Testis (tissue), 3 donors: ENCODE results near the gene NRTN. TPM values are rescaled to one million over a fixed set of nuclear protein-coding genes. Genes with fewer than 3 reads are reported as not detected.

ENCODE experiments used
- DNase-seq: peaks from one replicate; pipeline ENCODE4 v3.0.0-alpha.2; 2019
- H3K27ac ChIP-seq, 2 donors: fragments of 200-600 bp; sonication (generic); one replicate each; pipeline ENCODE4 v1.5.1; 2019
- H3K27me3 ChIP-seq: fragments of 200-600 bp; sonication (generic); one replicate; pipeline ENCODE4 v1.5.1; 2019
- H3K36me3 ChIP-seq: fragments of 200-600 bp; sonication (generic); one replicate; pipeline ENCODE4 v1.5.1; 2017; ENCODE audit warnings: low read depth; ENCODE audit errors: missing control alignments
- H3K4me1 ChIP-seq: fragments of 200-600 bp; sonication (generic); one replicate; pipeline ENCODE4 v1.5.1; 2019
- H3K4me3 ChIP-seq, 2 donors: fragments of 200-600 bp; sonication (generic); one replicate each; pipeline ENCODE4 v1.5.1; 2017 to 2019
- H3K9me3 ChIP-seq: fragments of 200-600 bp; sonication (generic); one replicate; pipeline ENCODE4 v1.5.1; 2017
- POLR2A ChIP-seq: fragments of 450-650 bp; IDR thresholded peaks from one replicate; pipeline ENCODE4 v1.6.1; 2017; ENCODE audit warnings: antibody characterized with exemption, mild to moderate bottlenecking, moderate library complexity
- WGBS, 2 donors: methylation state at CpG; one replicate each; pipeline ENCODE4 v1.1.5; 2018; 5-methylcytosine and 5-hydroxymethylcytosine counted together
- intact Hi-C: fragments of 100-400 bp; cut with DNase I; formaldehyde crosslinking; loops from one replicate; pipeline ENCODE4 v1.15.1; 2023; ENCODE audit warnings: low total_unique reads
- polyA plus RNA-seq: library from polyadenylated mRNA; stranded (reverse); fragments of 350-450 nt; fragmentation: Illumina TruSeq; extraction: RNeasy Lipid Tissue Mini Kit (QIAGEN cat#74804); gene quantifications from one replicate; pipeline ENCODE4 v1.2.3, GENCODE V29; 2014; ENCODE audit warnings: low read depth, low replicate concordance; ENCODE audit not compliant: insufficient read depth
- total RNA-seq, 2 donors: library from RNA; depleted of rRNA; stranded (reverse); fragments of >200 nt; gene quantifications; one replicate each; pipeline ENCODE4 v1.2.3, GENCODE V29; 2016
- TF ChIP-seq, protein P1 (sequence below), 3 experiments: fragments of 450-650 bp in 2 of 3; fragments of 200-600 bp in 1 of 3; sonication (generic) in 1 of 3; IDR thresholded peaks; one replicate each; pipeline ENCODE4 v1.5.1; 2016 to 2019; ENCODE audit warnings: antibody characterized with exemption in 3 of 3, mild to moderate bottlenecking in 2 of 3, moderate library complexity in 1 of 3

NRTN gene
- total and polyA plus RNA-seq, 3 donors from 2014 or later: 1.7 to 13.5 (median 6.5) TPM

DNA sequence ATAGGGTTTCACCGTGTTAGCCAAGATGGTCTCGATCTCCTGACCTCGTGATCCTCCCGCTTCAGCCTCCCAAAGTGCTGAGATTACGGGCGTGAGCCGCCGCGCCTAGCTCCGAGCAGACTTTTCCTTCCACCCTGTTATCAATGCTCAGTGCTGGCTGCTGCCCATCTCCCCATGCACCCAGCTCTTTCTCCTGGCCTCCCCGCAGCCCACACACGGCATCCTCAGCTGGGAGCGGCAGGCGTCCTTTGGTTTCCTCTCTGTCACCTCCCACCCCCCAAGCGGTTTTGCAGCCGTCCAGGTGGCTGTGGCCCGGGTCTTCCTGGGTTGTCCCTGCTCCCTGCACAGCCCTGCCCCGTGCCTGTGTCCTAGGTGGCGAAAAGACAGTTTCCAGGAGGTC is 32.5 kb upstream of the NRTN start:
- intact Hi-C loops: no loop called here

DNA sequence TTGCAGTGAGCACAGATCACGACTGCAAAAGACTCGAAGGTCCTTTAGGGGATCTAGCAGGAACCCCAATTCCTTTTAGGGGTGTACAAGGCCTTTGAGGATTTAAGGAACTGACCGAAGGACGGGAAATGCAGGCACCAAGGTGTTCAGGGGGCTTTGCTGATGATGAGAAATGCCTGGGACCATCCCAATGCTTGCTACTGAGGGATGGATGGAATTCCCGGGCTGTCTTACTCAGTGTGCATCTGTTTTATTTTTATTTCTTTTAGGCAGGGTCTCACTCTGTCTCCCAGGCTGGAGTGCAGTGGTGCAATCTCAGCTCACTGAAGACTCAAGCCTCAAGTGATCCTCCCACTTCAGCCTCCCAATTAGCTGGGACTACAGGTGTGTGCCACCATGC is 31.6 kb upstream of the NRTN start:
- Histone ChIP-seq H3K4me3 (no peak overlapping the region), H3K27ac (no peak overlapping the region), H3K9me3 (no peaks in the 10 kb centered on the region), H3K4me1 (no peaks in the 10 kb centered on the region), H3K27me3 (no peaks in the 10 kb centered on the region), H3K36me3 (no peaks in the 10 kb centered on the region)
- intact Hi-C loops: no loop called here
- TF ChIP-seq, protein P1, sequence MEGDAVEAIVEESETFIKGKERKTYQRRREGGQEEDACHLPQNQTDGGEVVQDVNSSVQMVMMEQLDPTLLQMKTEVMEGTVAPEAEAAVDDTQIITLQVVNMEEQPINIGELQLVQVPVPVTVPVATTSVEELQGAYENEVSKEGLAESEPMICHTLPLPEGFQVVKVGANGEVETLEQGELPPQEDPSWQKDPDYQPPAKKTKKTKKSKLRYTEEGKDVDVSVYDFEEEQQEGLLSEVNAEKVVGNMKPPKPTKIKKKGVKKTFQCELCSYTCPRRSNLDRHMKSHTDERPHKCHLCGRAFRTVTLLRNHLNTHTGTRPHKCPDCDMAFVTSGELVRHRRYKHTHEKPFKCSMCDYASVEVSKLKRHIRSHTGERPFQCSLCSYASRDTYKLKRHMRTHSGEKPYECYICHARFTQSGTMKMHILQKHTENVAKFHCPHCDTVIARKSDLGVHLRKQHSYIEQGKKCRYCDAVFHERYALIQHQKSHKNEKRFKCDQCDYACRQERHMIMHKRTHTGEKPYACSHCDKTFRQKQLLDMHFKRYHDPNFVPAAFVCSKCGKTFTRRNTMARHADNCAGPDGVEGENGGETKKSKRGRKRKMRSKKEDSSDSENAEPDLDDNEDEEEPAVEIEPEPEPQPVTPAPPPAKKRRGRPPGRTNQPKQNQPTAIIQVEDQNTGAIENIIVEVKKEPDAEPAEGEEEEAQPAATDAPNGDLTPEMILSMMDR (IDR thresholded peaks at IDR 0.05): no peak
- TF ChIP-seq POLR2A: no peak
- WGBS, 2 donors: 84 to 92% methylated on average over 5 of the region's 5 CpGs
- DNase-seq: no peak

More for the DNA sequence above, 32.5 kb upstream of the NRTN start:
- TF ChIP-seq, protein P1 (IDR thresholded peaks at IDR 0.05): no peak
- 75 to 87% methylated on average over 18 to 19 of the region's 19 CpGs for WGBS, 2 donors
- Histone ChIP-seq H3K4me3 (no peak overlapping the region), H3K27me3 (no peaks in the 10 kb centered on the region), H3K36me3 (no peaks in the 10 kb centered on the region), H3K9me3 (no peaks in the 10 kb centered on the region), H3K4me1 (no peaks in the 10 kb centered on the region), H3K27ac (no peak overlapping the region)
- no peak for DNase-seq

DNA sequence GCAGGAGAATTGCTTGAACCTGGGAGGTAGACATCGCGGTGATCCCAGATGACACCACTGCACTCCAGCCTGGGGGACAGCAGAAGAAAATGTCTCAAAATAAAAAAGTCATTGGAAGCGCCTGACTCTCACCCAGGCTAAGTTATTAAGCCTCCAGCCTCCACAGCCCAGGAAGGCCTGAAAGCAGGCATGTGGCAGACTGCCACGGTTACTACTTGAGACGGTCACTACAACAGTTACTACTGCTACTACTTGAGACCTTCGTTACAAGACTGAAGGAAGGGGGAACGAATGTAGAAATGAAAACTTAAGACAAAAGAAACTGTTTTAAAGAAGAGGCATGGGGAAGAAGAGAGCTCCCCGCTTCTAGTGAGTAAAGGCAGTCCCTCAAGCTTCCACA is 29.9 kb upstream of the NRTN start:
- TF ChIP-seq, protein P1 (IDR thresholded peaks at IDR 0.05): no peak
- no peak for TF ChIP-seq POLR2A
- intact Hi-C loops: no loop called here
- no peak overlapping the region for H3K27ac ChIP-seq
- H3K36me3 ChIP-seq: no peaks in the 10 kb centered on the region
- no peaks in the 10 kb centered on the region for H3K9me3 ChIP-seq
- H3K4me3 ChIP-seq: no peak overlapping the region
- H3K27me3 ChIP-seq: no peaks in the 10 kb centered on the region
- DNase-seq: no peak
- WGBS, 2 donors: 81 to 82% methylated on average over 8 of the region's 8 CpGs
- no peaks in the 10 kb centered on the region for H3K4me1 ChIP-seq

DNA sequence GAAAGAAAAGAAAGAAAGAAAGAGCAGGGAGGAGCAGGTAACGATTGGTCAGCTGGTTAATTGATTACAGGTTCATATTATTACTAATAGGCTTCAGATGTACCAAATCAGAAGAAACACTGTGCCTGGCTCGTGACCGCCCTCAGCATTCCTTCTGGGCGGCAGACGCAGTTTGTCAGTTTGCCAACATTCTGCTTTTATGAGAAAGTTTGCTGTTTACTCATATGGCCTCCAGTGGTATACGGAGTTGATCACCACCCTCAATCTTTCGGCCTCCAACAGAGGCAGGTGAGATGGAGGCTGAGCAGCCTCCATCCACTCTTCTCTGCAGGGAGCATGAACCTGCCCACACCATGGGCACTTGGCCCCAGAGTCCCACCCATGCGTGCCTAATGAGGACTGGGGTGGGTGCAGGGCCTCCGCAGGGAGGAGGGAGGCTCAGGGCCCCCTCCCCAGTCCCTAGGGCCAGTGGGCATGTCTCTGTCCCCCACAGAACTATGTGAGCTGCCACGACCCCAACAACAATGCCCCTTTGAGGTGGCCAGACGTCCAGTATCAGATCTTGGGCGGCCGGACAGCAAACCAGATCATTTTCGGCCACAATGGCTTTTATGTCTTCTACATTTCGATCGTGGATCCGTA is 29.1 kb upstream of the NRTN start:
- no peak for DNase-seq

More for the DNA sequence above, 29.1 kb upstream of the NRTN start:
- Histone ChIP-seq H3K9me3 (no peaks in the 10 kb centered on the region), H3K27ac (no peak overlapping the region), H3K4me3 (no peak overlapping the region), H3K36me3 (no peaks in the 10 kb centered on the region), H3K27me3 (no peaks in the 10 kb centered on the region), H3K4me1 (no peaks in the 10 kb centered on the region)
- intact Hi-C loops: no loop called here
- 73 to 76% methylated on average over 14 to 17 of the region's 17 CpGs for WGBS, 2 donors
- TF ChIP-seq POLR2A: no peak
- TF ChIP-seq, protein P1 (IDR thresholded peaks at IDR 0.05): no peak
